ENCODE measurements around the gene SEMG1.

The SEMG1 gene

DNA sequence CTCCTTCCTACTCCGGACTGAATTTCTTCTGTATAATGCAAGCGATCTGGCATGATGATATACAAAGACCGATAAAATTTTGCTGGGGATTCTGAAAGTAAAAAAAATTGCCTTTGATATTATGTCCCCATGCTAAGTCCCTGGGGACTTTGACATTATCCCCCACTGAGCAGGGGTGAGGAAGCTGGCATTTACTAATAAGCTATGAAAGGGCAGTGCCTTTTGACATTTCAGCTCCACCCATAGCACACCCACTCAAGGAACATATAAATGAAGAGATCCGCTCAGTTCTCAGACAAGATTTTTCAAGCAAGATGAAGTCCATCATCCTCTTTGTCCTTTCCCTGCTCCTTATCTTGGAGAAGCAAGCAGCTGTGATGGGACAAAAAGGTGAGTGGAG lies 14.2 kb downstream of the SEMG1 start, which contains the start of gene SEMG2:
Gene SEMG2 (plus strand): TSS at position 298 of the 400 bp plus-strand sequence. CDS start 17 bp downstream, at position 315.
- DNase-seq (ENCODE audit: low read depth in 2 of 2) = no peak

DNA sequence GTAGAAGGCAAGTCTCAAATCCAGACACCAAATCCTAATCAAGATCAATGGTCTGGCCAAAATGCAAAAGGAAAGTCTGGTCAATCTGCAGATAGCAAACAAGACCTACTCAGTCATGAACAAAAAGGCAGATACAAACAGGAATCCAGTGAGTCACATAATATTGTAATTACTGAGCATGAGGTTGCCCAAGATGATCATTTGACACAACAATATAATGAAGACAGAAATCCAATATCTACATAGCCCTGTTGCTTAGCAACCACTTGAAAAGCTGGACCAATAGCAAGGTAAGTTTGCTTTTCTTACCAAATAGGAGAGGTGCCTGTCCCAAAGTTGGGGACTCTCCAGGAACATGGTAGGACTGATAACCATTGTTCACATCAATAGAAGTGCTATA lies 16.3 kb downstream of the SEMG1 start:
- no peak for DNase-seq (ENCODE audit: low read depth in 2 of 2)

DNA sequence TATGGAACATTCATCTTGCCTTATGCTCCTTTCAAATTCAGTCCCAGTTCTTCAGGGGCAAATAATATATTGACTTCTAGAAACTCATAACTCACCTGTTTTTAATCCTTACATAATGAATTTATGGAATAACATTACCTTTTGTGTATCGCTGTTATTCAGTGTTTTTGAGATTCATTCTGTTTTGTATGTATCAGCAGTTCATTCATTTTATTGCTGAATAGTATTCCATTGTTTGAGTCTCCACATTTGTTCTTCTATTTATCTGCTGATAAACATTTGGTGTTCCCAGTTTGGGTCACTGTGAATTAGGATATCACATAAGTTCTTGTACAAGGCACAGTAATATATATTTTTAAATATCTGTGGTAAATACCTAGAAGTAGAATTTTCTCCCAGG lies 19.5 kb downstream of the SEMG1 start:
- DNase-seq (ENCODE audit: low read depth in 2 of 2) = no peak

DNA sequence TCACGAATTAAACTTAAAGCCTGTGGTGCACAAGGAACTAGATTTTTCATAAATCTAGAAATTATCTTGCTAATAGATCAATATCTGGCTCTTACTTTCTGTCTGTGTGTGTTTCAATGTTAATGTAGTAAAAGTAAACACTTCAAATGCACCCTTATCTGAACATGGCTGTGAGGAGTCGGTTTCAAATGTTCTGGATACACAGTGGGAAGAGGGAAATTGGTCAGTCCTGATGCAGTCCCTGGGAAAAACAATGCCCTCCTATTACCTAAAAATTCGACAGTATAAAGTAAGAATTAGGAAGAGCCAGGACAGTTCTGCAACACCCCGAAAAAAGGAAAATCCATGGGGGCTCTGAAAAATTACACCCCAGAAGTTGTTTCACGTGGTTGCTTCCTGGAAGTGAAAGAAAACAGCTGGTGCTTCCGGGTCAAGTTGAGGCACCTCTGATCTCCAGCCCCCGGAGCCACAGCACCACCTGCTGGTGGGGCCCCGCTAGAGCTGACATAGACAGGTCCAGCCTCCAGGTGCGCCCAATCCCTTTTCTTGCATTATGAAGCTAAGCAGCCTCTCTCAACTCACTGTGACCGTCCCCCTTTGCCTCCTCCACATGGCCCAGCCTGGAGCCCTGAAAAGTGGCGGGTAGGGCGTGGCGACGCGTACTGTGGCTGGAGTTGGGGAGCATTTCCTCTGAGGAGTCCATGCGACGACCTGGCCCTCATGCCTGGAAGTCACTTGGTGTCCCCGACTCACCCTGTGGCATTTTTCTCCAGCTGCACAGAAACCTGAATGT lies 22.6 kb downstream of the SEMG1 start:
- DNase-seq (ENCODE audit: low read depth in 2 of 2) = no peak

DNA sequence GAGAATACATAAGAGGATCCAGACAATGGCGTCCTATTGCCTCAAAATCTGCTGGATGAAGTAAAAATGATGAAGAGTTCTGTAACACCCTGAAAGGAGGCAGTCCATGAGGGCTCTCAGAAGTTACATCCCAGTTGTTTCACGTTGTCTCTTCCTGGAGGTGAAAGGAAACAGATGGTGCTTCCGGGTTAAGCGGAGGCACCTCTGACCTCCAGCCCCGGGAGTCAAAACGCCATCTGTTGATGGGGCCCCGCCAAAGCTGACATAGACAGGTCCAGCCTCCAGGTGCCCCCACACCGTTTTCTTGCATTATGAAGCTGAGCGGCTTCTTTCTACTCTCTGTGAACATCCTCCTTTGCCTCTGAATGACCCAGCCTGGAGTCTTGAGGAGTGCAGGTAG lies 23.8 kb downstream of the SEMG1 start:
- no peak for DNase-seq (ENCODE audit: low read depth in 2 of 2)

DNA sequence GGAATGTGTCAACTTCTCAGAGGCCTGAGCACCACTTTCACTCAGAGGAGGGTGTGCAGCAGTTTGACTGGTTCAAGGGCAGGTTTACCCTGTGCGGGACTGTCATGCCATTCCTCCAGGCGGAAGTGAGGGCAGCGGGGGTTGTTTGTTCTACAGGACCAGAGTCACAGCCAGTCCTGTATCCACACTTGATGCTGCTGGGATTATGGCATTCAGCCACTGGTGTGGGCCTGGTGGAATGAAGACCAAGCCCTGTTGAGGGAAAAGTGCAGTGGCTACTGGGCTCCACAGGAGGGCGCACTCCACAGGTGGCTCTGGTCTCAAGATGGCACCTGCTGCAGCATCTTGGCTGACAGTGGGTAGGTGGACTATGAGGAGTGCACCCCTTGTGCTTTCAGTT lies 29.2 kb downstream of the SEMG1 start:
- DNase-seq (ENCODE audit: low read depth in 2 of 2) = no peak

DNA sequence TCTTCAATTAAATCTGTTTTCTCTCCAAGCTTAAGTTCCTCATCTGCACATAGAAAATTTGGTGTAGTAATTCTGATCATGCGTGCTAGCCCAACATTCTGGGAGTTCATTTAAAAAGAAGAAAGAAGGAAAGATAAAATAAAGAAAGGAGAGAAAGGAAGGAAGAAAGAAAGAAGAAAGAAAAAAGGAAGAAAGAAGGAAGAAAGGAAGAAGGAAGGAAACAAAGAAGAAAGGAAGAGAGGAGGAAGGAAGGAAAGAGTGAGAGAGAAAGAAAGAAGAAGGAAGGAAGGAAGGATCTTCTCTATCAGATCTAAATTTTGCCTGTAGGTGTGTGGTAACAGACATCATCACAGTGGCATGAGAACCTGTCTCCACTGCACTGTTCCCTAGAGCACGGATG lies 31.3 kb downstream of the SEMG1 start:
- DNase-seq (ENCODE audit: low read depth in 2 of 2) = no peak

DNA sequence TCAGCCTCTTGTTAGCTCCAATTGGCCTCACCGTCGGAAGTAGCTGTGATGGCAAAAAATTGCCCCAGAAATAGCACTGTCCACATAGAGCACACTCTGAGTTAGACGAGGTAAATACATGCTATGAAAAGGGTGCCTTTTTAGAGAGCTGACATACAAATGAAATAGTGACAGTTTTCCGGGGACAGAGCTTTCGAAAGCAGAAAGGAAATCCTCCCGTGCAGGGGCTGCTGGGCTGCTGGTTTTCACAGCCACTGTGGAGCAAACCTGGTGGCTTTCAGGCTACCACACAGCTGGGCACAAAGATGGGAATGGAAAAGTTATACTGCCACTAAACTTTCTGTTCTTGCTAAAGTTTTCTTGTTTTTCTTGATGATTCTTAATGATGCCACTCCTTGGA lies 39.3 kb downstream of the SEMG1 start:
- no peak for DNase-seq (ENCODE audit: low read depth in 2 of 2)

DNA sequence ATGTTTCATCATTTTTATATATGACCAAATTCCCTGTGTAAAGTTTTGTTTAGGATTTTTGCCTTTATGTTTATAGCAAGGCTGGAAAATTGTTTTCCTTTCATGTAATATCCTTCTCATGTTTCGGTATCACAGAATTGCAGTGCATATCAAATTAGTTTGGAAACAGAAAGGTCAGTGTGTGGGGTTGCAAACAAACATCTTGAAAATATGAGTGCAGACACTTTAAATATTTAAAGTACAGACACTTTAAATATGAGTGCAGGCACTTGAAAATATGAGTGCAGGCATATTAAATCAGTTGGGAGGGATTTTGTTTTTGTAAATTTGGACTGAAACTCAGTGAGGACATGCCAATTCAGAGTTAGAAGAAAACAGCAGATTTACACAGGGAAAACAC lies 41.0 kb downstream of the SEMG1 start:
- DNase-seq (ENCODE audit: low read depth in 2 of 2) = no peak

DNA sequence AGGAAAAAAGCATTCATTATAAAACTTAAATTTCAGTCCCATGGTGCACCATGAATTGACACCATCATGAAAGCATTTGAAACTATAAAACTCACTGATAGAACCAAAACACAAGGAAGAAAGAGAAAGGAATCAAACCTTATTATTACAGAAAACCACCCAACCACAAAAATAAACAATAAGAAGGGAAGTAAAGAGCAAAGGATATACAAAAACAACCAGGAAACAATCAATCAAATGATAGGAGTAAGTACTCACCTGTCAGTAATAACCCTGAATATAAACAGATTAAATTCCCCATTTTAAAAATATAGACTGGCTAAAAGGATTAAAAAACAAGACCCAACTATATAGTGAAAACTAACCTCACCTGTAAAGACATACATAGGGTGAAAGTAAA lies 41.8 kb downstream of the SEMG1 start:
- no peak for DNase-seq (ENCODE audit: low read depth in 2 of 2)

DNA sequence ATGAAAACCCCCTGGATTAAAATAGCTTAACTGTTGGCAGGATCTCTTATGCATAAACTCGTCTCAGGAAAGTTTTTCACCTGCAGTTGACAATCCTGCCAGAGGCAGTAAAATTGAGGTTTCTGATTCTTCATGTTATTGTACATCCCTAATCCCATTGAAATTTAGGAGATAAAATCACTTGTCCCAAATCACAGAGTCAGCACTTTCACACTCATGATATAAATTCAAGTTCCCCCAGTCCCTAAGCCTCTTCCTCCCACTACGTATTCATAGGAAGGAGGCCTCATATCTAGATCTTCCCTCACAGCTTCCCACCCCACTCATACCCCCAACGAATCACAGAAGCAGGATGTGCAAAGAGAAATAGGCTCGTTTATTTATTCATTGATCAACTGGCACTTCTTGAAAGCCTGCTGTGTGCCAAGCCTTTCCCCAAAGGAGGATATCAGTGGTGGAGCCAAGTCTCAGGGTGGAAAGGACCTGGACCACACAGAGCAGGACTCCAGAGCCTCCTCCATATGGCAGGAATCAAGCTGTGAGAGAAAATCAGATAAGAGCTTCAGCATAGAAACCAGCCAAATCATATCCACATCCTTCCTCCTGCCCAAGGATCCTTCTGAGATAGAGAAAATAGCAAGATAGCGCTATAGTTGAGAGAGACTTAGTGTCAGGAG lies 45.2 kb downstream of the SEMG1 start:
- no peak for DNase-seq (ENCODE audit: low read depth in 2 of 2)

DNA sequence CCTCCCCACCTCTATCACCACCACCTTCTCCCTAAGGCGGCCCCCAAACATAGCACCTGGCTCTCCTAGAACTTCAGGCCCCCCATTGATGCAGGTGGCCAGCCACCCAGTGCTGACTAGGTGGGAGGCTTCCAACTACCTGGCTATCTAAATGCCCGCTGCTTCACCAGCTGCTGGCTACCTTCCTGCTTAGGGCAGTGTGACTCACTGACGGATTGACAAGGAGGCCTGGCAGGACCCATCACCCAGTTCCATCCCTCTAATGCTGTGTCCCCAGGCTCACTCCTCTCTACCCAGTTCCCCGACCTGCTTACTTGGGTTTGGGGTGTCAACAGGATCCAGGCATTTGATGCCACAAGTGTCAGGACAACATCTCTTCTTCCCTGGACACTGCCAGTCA lies 46.4 kb downstream of the SEMG1 start:
- DNase-seq (ENCODE audit: low read depth in 2 of 2) = no peak

DNA sequence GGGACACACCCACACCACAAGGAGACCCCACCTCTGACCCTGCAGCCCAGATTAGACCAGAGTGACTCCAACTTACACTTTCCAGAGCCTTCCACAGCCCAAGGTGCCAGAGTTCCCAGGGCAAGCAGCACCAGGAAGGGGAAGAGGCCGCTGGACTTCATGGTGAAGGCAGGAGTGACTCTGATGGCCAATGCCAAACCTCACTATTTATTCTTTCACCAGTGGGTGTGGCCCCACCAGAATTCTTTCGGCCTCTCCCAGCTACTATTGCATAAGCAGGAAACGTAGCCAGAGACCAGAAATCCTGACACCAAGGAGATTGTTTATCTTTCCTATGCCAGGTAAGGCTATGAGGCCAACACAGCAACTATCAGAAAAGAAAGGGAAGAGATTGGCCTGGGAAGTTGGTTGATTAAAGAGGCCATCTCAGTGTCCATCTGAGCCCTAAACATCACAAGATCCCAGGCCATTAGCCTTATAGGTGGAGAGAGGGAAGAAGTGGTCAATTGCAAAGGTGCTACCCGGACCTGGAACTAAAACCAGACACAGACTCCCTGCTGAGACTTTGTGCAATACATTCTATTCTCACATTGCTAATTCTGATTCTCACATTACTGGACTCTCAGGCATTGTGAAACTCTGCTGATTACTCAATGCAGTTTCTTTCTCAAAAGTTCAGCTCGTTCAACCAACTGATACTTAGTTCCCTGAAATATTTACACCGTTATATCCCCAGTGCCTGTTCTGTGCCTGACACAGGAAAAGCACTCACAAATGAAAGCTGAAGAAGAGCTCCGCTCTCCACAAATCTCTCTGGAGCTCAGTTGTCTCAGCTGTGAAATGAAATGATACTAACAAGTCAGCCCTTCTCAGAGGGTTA lies 47.8 kb downstream of the SEMG1 start, which contains the start of gene SLPI:
Gene SLPI (minus strand): TSS at position 182 of the 880 bp plus-strand sequence. CDS start 21 bp downstream, at position 161.
- peak; percentile 3 for DNase-seq (ENCODE audit: low read depth in 2 of 2)

DNA sequence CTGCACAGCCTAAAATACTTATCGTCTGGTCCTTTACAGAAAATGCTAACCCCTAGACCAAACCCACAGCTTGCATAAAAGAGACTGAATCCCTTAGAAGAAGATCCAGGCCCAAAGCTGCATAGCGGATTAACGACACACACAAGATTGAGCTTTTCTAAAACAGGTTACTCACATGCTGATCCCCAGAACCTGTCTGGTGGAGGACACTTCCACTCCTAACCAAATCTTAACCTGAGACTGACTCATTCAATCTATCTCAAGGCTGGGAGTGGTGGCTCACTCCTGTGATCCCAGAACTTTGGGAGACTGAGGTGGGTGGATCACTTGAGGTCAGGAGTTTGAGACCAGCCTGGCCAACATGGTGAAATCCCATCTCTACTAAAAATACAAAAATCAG lies 50.3 kb downstream of the SEMG1 start:
- no peak for DNase-seq (ENCODE audit: low read depth in 2 of 2)

DNA sequence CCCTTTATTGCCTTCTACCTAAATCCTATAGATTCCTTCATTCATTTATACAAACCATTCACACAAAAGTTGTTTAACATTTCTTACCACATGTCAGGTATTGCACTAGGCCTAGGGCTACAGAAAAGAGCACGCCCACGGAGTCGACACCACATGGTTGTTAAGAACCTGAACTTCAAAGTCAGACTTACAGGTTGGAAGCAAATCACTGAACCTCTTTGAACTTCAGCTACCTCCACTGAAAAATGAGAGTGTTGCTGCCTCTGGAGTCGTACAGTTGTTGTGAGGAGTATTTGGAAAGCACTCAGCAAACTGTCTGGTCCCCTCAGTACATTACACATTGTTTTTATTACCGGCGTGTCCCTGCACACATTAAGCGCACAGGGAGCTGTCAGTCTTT lies 50.9 kb downstream of the SEMG1 start:
- DNase-seq (ENCODE audit: low read depth in 2 of 2) = no peak

DNA sequence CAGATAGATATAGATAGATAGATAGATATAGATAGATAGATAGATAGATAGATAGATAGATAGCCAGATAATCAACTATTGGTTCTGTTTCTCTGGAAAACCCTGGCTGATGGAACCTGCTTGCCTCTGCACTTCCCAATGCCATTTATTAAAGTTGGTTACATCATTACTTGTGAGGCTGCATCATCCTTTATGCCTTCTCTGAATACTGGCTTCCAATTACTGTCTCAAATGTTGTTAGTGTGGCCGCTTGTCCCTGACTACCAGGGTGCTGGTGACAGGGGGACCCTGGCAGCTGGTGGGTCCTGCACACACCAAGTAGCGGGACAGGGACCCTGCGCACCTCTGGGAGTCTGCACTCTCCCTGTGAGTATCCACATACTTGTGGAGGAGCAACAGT lies 51.4 kb downstream of the SEMG1 start:
- no peak for DNase-seq (ENCODE audit: low read depth in 2 of 2)

DNA sequence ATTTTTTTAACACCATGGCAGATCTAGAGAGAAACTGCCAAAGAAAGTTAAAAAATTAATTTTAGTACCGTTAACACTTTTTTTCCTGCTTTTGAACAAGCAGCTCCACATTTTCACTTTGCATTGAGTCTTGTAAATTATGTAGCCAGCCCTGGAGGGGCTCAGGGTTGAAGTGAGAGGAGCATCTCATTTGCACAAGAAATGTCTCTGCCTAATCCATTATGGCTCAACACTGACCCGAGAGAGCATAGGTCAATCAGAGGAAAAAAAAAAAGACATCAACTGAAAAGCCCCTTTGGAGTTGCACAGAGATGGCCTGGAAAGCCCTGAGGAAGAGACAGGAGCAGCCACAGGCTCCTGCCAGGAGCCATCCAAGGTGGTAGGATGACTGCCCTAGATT lies 51.8 kb downstream of the SEMG1 start:
- no peak for DNase-seq (ENCODE audit: low read depth in 2 of 2)

Data from fibroblast of skin of left quadriceps (primary cell).